PC-9 (cell line): ENCODE measurements around the gene LCN10. TPM values are rescaled to one million over a fixed set of nuclear protein-coding genes. Genes with fewer than 3 reads are reported as not detected.

ENCODE experiments used
- BruUV-seq: library from RNA; stranded (reverse); fragments of 400-500 nt; replicated peaks from 2 replicates; lab custom pipeline; 2021; lab: Mats Ljungman, UMichigan
- CTCF ChIA-PET: fragments of 300-600 bp; sonication (Branson Sonifier 250); formaldehyde crosslinking; loops from one replicate; lab custom pipeline; 2022; ENCODE audit warnings: antibody characterized with exemption; lab: Charles Lee
- POLR2A ChIA-PET: fragments of 300-600 bp; sonication (Branson Sonifier 250); formaldehyde crosslinking; loops from one replicate; lab custom pipeline; 2022; ENCODE audit warnings: antibody characterized with exemption; ENCODE audit not compliant: unreplicated experiment; lab: Charles Lee
- DNase-seq, 2 experiments: peaks; one replicate each; pipeline versions ENCODE4 v3.0.0 to v3.0.0-alpha.2; 2015 to 2022; ENCODE audit warnings: mixed read lengths in 1 of 2
- H2AFZ ChIP-seq: fragments of 200-600 bp; sonication (generic); 2 replicates; pipeline ENCODE4 v1.8.1; 2017; ENCODE audit warnings: antibody characterized with exemption
- H3F3A ChIP-seq: fragments of 200-600 bp; sonication (generic); 2 replicates; pipeline ENCODE4 v1.8.1; 2017; ENCODE audit warnings: antibody characterized with exemption, mild to moderate bottlenecking, low read depth; ENCODE audit not compliant: insufficient read depth
- H3K27ac ChIP-seq: fragments of 200-600 bp; sonication (generic); 2 replicates; pipeline ENCODE4 v1.6.1; 2016; ENCODE audit warnings: mixed run types
- H3K27me3 ChIP-seq: fragments of 200-600 bp; sonication (generic); 2 replicates; pipeline ENCODE4 v1.6.1; 2016; ENCODE audit warnings: low read depth, mixed run types; ENCODE audit not compliant: insufficient read depth
- H3K36me3 ChIP-seq: fragments of 200-600 bp; sonication (generic); 2 replicates; pipeline ENCODE4 v1.6.1; 2016; ENCODE audit warnings: low read depth, mixed run types
- H3K4me1 ChIP-seq: fragments of 200-600 bp; sonication (generic); replicated peaks from 2 replicates; pipeline ENCODE4 v1.6.1; 2016; ENCODE audit warnings: mixed run types; ENCODE audit not compliant: insufficient read depth
- H3K4me2 ChIP-seq: fragments of 200-600 bp; sonication (generic); 2 replicates; pipeline ENCODE4 v1.6.1; 2017; ENCODE audit warnings: mixed run types
- H3K4me3 ChIP-seq: fragments of 200-600 bp; sonication (generic); 2 replicates; pipeline ENCODE4 v1.6.1; 2016; ENCODE audit warnings: mixed run types
- H3K79me2 ChIP-seq: fragments of 200-600 bp; sonication (generic); 2 replicates; pipeline ENCODE4 v1.6.1; 2017; ENCODE audit warnings: low read depth, mixed run types
- H3K9me2 ChIP-seq: fragments of 200-600 bp; sonication (generic); 2 replicates; pipeline ENCODE4 v1.8.1; 2017; ENCODE audit warnings: mild to moderate bottlenecking; ENCODE audit not compliant: insufficient read depth
- H3K9me3 ChIP-seq: fragments of 200-600 bp; sonication (generic); 2 replicates; pipeline ENCODE4 v1.8.1; 2016; ENCODE audit warnings: low read depth; ENCODE audit not compliant: insufficient read depth
- H4K20me1 ChIP-seq: fragments of 200-600 bp; sonication (generic); 2 replicates; pipeline ENCODE4 v1.8.1; 2017; ENCODE audit not compliant: insufficient read depth
- EZH2 ChIP-seq: fragments of 200-600 bp; sonication (generic); IDR thresholded peaks from 2 replicates; pipeline ENCODE4 v1.8.0; 2017; ENCODE audit warnings: antibody characterized with exemption, low read depth
- intact Hi-C: fragments of 100-400 bp; cut with micrococcal nuclease; formaldehyde crosslinking; loops from one replicate; pipeline ENCODE4 v1.10.0; 2022; ENCODE audit not compliant: unreplicated experiment
- microRNA-seq: library from miRNA; unstranded; fragments of <30 nt; microRNA quantifications from one replicate; pipeline ENCODE4 v1.2.0, GENCODE V29; 2021; ENCODE audit warnings: borderline number of aligned reads, borderline replicate concordance
- total RNA-seq: library from RNA; stranded (reverse); gene quantifications from 2 replicates; pipeline ENCODE4 v1.2.3, GENCODE V29; 2021
- TF ChIP-seq, protein P1 (sequence below): fragments of 200-600 bp; sonication (generic); conservative IDR thresholded peaks from 2 replicates; pipeline ENCODE4 v1.6.1; 2017; ENCODE audit warnings: mixed run types, antibody characterized with exemption, mild to moderate bottlenecking, moderate library complexity

LCN10 gene
- total RNA-seq, 1 experiment from 2014 or later, result 0.94 TPM

DNA sequence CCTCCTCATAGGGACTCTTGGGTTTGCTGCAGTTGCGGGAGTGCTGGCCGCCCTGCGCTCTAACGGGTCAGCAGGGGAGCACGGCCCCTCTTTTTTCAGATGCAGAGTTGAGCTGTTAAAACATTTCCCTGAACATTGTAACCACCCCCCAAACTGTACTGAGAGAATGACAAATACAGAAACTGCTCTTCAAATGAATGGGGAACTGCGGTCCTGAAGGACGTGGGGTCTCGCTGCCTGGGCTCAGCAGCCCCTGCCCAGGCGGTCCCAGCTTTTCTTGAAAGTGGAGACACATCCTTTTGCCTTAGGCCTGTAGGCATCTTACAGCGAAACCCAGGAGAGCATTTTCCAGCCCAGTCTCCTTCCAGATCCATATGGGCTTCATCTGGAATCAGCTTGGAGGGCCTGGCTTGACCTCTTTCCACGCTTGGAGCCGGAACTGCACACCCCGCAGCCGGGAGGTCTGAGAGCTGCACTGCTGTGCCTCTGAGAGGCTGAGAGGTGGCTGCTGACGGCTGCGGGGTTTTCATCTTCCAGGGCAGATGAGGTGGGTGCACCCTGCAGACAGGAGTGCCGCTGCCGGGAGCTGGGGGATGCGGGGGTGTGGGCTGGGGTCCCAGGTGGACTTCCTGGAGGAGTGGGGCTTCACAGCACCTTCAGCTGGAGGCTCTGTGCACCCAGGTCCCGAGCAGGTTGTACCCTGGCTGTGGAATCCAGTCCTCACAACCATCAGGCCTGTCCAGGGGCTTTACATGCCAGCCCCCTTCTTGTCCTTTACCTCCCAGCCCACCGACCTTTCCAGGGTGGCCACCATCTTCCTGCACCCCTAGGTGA, 54.2 kb downstream of the LCN10 start:
- Histone ChIP-seq H3K79me2 (peaks cover 26% of the 10 kb centered on the region), H3K9me3 (no peaks in the 10 kb centered on the region), H3K27me3 (no peaks in the 10 kb centered on the region), H3K4me2 (peak overlapping the region; percentile 93), H3K9me2 (no peaks in the 10 kb centered on the region), H3K4me1 (peaks cover 37% of the 10 kb centered on the region), H2AFZ (no peak overlapping the region), H4K20me1 (peaks cover 19% of the 10 kb centered on the region), H3K27ac (no peak overlapping the region), H3K4me3 (peak overlapping the region; percentile 64; the same call in 1 of the 2 replicates), H3F3A (peaks cover 19% of the 10 kb centered on the region; the same call in 1 of the 2 replicates), H3K36me3 (no peaks in the 10 kb centered on the region)
- no peak for DNase-seq
- TF ChIP-seq EZH2, result no peak
- TF ChIP-seq, protein P1, sequence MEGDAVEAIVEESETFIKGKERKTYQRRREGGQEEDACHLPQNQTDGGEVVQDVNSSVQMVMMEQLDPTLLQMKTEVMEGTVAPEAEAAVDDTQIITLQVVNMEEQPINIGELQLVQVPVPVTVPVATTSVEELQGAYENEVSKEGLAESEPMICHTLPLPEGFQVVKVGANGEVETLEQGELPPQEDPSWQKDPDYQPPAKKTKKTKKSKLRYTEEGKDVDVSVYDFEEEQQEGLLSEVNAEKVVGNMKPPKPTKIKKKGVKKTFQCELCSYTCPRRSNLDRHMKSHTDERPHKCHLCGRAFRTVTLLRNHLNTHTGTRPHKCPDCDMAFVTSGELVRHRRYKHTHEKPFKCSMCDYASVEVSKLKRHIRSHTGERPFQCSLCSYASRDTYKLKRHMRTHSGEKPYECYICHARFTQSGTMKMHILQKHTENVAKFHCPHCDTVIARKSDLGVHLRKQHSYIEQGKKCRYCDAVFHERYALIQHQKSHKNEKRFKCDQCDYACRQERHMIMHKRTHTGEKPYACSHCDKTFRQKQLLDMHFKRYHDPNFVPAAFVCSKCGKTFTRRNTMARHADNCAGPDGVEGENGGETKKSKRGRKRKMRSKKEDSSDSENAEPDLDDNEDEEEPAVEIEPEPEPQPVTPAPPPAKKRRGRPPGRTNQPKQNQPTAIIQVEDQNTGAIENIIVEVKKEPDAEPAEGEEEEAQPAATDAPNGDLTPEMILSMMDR, result no peak
- ChIA-PET CTCF (no interaction called here), POLR2A (interaction anchor here (0.5 kb wide), 1 partner anchor 18 kb away, joined by 12 read pairs; no protein-coding TSS in a partner anchor)
- BruUV-seq, result TSS peak; percentile 83
- intact Hi-C loops, result no loop called here

Small RNA genes within 50 kb of the gene (microRNA-seq; reads per million reads assigned to microRNA genes)
- gene MIR6722, result not detected

Other genes starting within 250 kb of the LCN10 start
- 39.2 and 51.4 TPM in 2 replicates for gene NOTCH1, start 196.9 kb downstream of the LCN10 start, total RNA-seq
- 53.1 and 70.7 TPM in 2 replicates for gene EGFL7, start 80.0 kb downstream of the LCN10 start, total RNA-seq
- gene AGPAT2, start 55.5 kb downstream of the LCN10 start, total RNA-seq, result 124 and 136 TPM in 2 replicates
- 19.0 and 32.6 TPM in 2 replicates for gene DIPK1B, start 30.4 kb downstream of the LCN10 start, total RNA-seq
- not detected in 2 replicates for gene LCN6, start 5.6 kb upstream of the LCN10 start, total RNA-seq
- gene LCN8, start 15.3 kb upstream of the LCN10 start, total RNA-seq, result not detected in 2 replicates
- not detected in 2 replicates for gene LCN15, start 21.6 kb upstream of the LCN10 start, total RNA-seq
- 83.6 and 124 TPM in 2 replicates for gene TMEM141, start 48.4 kb upstream of the LCN10 start, total RNA-seq
- 3.6 and 5.3 TPM in 2 replicates for gene CCDC183, start 53.4 kb upstream of the LCN10 start, total RNA-seq
- gene RABL6, start 65.0 kb upstream of the LCN10 start, total RNA-seq, result 116 and 136 TPM in 2 replicates
- 5.3 and 5.9 TPM in 2 replicates for gene AJM1, start 99.5 kb upstream of the LCN10 start, total RNA-seq
- 112 and 114 TPM in 2 replicates for gene PHPT1, start 106.5 kb upstream of the LCN10 start, total RNA-seq
- 9.2 and 11.6 TPM in 2 replicates for gene MAMDC4, start 109.4 kb upstream of the LCN10 start, total RNA-seq
- 275 and 338 TPM in 2 replicates for gene EDF1, start 123.4 kb upstream of the LCN10 start, total RNA-seq
- gene TRAF2, start 143.6 kb upstream of the LCN10 start, total RNA-seq, result 42.7 and 48.0 TPM in 2 replicates
- gene FBXW5, start 201.8 kb upstream of the LCN10 start, total RNA-seq, result 101 and 125 TPM in 2 replicates
- gene C8G, start 202.3 kb upstream of the LCN10 start, total RNA-seq, result 2.3 and 4.4 TPM in 2 replicates
- 9.3 and 14.2 TPM in 2 replicates for gene LCN12, start 209.3 kb upstream of the LCN10 start, total RNA-seq
- gene PTGDS, start 234.6 kb upstream of the LCN10 start, total RNA-seq, result 1.7 and 2.0 TPM in 2 replicates
- gene LCNL1, start 240.1 kb upstream of the LCN10 start, total RNA-seq, result 0.41 and 0.43 TPM in 2 replicates
- 54.9 and 78.9 TPM in 2 replicates for gene PAXX, start 249.5 kb upstream of the LCN10 start, total RNA-seq